ENCODE data around the gene OSBPL9. TPM values are rescaled to one million over a fixed set of nuclear protein-coding genes. Genes with fewer than 3 reads are reported as not detected.

OSBPL9 gene
- total and polyA plus RNA-seq, 9 of the 15 experiments (the other 6 are each of a cell fraction or from before 2014, with no cell fraction given), result 43.9 to 217 (median 170) TPM

DNA sequence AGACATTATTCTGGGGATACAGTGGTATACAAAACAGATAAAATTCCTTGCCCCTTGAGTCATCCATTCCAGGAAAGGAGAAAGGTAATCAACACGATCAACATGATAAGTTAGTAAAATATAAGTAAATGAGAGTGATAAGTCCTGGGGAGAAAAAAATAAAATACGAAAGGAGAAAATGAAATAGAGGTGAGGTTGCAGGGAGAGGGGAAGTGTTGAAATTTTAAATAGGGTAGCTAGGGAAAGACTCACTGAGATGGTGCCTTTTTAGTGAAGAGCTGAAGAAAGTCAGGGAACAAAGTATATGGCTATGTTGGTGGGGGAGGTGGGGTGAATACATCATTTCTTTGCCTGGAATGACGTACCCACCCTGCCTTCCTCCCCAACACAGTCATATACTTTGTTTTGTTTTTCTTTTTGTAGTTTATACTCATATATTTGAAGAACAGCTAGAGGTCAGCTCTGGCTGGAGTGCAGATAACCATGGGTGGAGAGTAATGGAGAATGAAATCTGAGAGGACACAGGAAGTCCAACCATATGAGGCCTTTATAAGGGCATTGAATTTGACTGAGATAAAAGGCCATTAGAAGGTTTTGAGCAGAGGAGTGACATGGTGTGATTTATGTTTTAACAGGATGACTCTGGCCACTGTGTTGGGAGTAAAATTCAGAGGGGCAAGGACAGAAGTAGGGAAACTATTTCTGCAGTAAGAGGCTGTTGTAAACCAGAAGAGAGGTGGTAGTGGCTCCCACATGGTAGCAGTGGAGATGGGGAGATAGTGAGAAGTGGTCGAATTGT, 54.8 kb downstream of the OSBPL9 start (continued):
- TF ChIP-seq, protein P1, sequence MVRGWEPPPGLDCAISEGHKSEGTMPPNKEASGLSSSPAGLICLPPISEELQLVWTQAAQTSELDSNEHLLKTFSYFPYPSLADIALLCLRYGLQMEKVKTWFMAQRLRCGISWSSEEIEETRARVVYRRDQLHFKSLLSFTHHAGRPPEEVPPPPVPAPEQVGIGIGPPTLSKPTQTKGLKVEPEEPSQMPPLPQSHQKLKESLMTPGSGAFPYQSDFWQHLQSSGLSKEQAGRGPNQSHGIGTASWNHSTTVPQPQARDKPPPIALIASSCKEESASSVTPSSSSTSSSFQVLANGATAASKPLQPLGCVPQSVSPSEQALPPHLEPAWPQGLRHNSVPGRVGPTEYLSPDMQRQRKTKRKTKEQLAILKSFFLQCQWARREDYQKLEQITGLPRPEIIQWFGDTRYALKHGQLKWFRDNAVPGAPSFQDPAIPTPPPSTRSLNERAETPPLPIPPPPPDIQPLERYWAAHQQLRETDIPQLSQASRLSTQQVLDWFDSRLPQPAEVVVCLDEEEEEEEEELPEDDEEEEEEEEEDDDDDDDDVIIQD (CRISPR knock-in tag; IDR thresholded peaks at IDR 0.05), result no peak
- TF ChIP-seq, protein P2, sequence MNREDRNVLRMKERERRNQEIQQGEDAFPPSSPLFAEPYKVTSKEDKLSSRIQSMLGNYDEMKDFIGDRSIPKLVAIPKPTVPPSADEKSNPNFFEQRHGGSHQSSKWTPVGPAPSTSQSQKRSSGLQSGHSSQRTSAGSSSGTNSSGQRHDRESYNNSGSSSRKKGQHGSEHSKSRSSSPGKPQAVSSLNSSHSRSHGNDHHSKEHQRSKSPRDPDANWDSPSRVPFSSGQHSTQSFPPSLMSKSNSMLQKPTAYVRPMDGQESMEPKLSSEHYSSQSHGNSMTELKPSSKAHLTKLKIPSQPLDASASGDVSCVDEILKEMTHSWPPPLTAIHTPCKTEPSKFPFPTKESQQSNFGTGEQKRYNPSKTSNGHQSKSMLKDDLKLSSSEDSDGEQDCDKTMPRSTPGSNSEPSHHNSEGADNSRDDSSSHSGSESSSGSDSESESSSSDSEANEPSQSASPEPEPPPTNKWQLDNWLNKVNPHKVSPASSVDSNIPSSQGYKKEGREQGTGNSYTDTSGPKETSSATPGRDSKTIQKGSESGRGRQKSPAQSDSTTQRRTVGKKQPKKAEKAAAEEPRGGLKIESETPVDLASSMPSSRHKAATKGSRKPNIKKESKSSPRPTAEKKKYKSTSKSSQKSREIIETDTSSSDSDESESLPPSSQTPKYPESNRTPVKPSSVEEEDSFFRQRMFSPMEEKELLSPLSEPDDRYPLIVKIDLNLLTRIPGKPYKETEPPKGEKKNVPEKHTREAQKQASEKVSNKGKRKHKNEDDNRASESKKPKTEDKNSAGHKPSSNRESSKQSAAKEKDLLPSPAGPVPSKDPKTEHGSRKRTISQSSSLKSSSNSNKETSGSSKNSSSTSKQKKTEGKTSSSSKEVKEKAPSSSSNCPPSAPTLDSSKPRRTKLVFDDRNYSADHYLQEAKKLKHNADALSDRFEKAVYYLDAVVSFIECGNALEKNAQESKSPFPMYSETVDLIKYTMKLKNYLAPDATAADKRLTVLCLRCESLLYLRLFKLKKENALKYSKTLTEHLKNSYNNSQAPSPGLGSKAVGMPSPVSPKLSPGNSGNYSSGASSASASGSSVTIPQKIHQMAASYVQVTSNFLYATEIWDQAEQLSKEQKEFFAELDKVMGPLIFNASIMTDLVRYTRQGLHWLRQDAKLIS (CRISPR knock-in tag; IDR thresholded peaks at IDR 0.05), result no peak
- TF ChIP-seq NFIC (IDR thresholded peaks at IDR 0.05) (no peak), MYNN (IDR thresholded peaks at IDR 0.05) (no peak), MYNN (CRISPR knock-in tag; IDR thresholded peaks at IDR 0.05) (no peak), CHD2 (IDR thresholded peaks at IDR 0.05; ENCODE audit: low read depth, low read length) (no peak), STAT5A (IDR thresholded peaks at IDR 0.05; ENCODE audit: borderline replicate concordance, low read length) (peak; percentile 32; the same call in 1 of the 2 replicates), KHSRP (IDR thresholded peaks at IDR 0.05) (no peak), ZNF407 (IDR thresholded peaks at IDR 0.05; ENCODE audit: low read depth) (no peak)
- TF ChIP-seq, protein P3, sequence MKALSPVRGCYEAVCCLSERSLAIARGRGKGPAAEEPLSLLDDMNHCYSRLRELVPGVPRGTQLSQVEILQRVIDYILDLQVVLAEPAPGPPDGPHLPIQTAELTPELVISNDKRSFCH (CRISPR knock-in tag; IDR thresholded peaks at IDR 0.05), result no peak
- TF ChIP-seq, protein P3 (tag; IDR thresholded peaks at IDR 0.05), result no peak
- TF ChIP-seq, protein P4, sequence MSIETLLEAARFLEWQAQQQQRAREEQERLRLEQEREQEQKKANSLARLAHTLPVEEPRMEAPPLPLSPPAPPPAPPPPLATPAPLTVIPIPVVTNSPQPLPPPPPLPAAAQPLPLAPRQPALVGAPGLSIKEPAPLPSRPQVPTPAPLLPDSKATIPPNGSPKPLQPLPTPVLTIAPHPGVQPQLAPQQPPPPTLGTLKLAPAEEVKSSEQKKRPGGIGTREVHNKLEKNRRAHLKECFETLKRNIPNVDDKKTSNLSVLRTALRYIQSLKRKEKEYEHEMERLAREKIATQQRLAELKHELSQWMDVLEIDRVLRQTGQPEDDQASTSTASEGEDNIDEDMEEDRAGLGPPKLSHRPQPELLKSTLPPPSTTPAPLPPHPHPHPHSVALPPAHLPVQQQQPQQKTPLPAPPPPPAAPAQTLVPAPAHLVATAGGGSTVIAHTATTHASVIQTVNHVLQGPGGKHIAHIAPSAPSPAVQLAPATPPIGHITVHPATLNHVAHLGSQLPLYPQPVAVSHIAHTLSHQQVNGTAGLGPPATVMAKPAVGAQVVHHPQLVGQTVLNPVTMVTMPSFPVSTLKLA (conservative IDR thresholded peaks at IDR 0.05), result 0 out of 4 replicates have a peak, but pooled peaks of 1 of the 2 experiments have one; percentile 18
